GM10266 (cell line): ENCODE measurements around the gene SOX5.

Experiments used
- DNase-seq: peaks from one replicate; pipeline ENCODE4 v3.0.0; 2012; ENCODE audit errors: extremely low spot score
- CTCF ChIP-seq: IDR thresholded peaks from 2 replicates; pipeline ENCODE4 v1.5.1; 2012; ENCODE audit warnings: mild to moderate bottlenecking, low read depth; ENCODE audit not compliant: control insufficient read depth, insufficient read depth; ENCODE audit errors: missing control alignments

Gene SOX5

GRCh38 chr12:23576372-23576771, 373.1 kb downstream of the SOX5 start:
- no peak for DNase-seq
- TF ChIP-seq CTCF = no peak

- no peak for TF ChIP-seq CTCF
- DNase-seq = no peak
These were observed 380.1 kb downstream of the SOX5 start for GRCh38 chr12:23569356-23569755.

GRCh38 chr12:23566133-23566532, 383.3 kb downstream of the SOX5 start:
- no peak for TF ChIP-seq CTCF
- no peak for DNase-seq

GRCh38 chr12:23564451-23565152, 384.9 kb downstream of the SOX5 start:
- no peak for DNase-seq
- TF ChIP-seq CTCF = no peak

- no peak for TF ChIP-seq CTCF
- DNase-seq = no peak
These were observed 387.8 kb downstream of the SOX5 start for GRCh38 chr12:23561364-23562345.

- no peak for DNase-seq
- no peak for TF ChIP-seq CTCF
These were observed 388.9 kb downstream of the SOX5 start for GRCh38 chr12:23560611-23561010.
